ENCODE data around the gene PAQR8. TPM values are rescaled to one million over a fixed set of nuclear protein-coding genes. Genes with fewer than 3 reads are reported as not detected.

Gene PAQR8
- total RNA-seq, 1 experiment from 2014 or later, result 3.0 TPM

DNA sequence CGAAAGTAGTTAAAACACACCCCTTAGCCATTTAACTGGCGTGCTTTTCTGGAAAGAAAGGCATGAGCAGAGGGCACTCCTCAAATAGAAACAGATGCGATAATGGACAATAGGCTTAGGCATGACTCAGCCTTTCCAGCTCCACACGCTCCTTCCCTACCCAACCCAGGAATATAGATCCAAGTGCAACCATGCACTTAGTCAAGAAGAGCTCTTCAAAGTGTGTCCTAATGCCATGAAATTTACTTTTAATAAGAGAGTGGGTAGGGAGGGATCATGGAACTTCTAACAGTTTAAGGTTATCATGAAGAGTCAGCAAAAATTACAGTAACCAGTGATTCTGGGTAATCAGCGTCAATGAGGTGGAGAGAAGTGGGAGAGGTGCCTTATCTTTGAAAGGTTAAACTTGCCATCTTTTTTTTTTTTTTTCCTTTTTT, 55.7 kb downstream of the PAQR8 start:
- Histone ChIP-seq H3K9me3 (ENCODE audit: control insufficient read depth, low read depth, low read length) (no peaks in the 10 kb centered on the region), H3K79me1 (ENCODE audit: insufficient read depth, low read depth, low read length, poor library complexity, severe bottlenecking) (no peaks in the 10 kb centered on the region), H4K8ac (replicated peaks; ENCODE audit: insufficient read length, low read depth, low read length) (no peak overlapping the region), H4K5ac (ENCODE audit: insufficient read length, low read depth, low read length) (no peak overlapping the region), H2BK120ac (ENCODE audit: low read depth, low read length, poor library complexity, severe bottlenecking) (no peak overlapping the region), H2AK5ac (ENCODE audit: insufficient read length, low read length) (no peak overlapping the region), H3K14ac (ENCODE audit: insufficient read depth, low read length) (no peak overlapping the region), H2BK15ac (ENCODE audit: low read depth, low read length) (no peak overlapping the region), H3K23ac (ENCODE audit: insufficient read length, low read depth, low read length) (no peak overlapping the region), H3K18ac (ENCODE audit: insufficient read length, low read depth, low read length) (no peak overlapping the region), H2BK5ac (ENCODE audit: insufficient read length, low read length) (no peak overlapping the region), H3K56ac (ENCODE audit: insufficient read length, low read depth, low read length) (no peak overlapping the region), H3K4ac (ENCODE audit: low read depth, low read length) (no peak overlapping the region), H2AFZ (ENCODE audit: low read length) (no peak overlapping the region), H4K91ac (ENCODE audit: insufficient read length, low read depth, low read length) (no peak overlapping the region), H3K4me2 (ENCODE audit: insufficient read depth, insufficient read length, low read length) (no peak overlapping the region), H3K4me1 (ENCODE audit: insufficient read depth, low read length) (no peaks in the 10 kb centered on the region), H2BK20ac (ENCODE audit: low read depth, low read length, poor library complexity, severe bottlenecking) (no peak overlapping the region), H3K27me3 (ENCODE audit: insufficient read depth, low read length) (no peaks in the 10 kb centered on the region), H3K9ac (ENCODE audit: extremely low read depth, insufficient read length, low read length) (no peak overlapping the region), H3T11ph (ENCODE audit: low read length) (no peak overlapping the region), H3K23me2 (ENCODE audit: insufficient read length, low read depth, low read length, poor library complexity, severe bottlenecking) (peaks cover 15% of the 10 kb centered on the region), H3K27ac (ENCODE audit: insufficient read length, low read depth, low read length) (no peak overlapping the region), H4K20me1 (ENCODE audit: control insufficient read depth, insufficient read depth, insufficient read length) (no peaks in the 10 kb centered on the region), H3K79me2 (ENCODE audit: insufficient read depth, low read length) (no peaks in the 10 kb centered on the region), H2BK12ac (ENCODE audit: insufficient read length, low read depth, low read length) (no peak overlapping the region)
- TF ChIP-seq, protein P1, sequence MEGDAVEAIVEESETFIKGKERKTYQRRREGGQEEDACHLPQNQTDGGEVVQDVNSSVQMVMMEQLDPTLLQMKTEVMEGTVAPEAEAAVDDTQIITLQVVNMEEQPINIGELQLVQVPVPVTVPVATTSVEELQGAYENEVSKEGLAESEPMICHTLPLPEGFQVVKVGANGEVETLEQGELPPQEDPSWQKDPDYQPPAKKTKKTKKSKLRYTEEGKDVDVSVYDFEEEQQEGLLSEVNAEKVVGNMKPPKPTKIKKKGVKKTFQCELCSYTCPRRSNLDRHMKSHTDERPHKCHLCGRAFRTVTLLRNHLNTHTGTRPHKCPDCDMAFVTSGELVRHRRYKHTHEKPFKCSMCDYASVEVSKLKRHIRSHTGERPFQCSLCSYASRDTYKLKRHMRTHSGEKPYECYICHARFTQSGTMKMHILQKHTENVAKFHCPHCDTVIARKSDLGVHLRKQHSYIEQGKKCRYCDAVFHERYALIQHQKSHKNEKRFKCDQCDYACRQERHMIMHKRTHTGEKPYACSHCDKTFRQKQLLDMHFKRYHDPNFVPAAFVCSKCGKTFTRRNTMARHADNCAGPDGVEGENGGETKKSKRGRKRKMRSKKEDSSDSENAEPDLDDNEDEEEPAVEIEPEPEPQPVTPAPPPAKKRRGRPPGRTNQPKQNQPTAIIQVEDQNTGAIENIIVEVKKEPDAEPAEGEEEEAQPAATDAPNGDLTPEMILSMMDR (conservative IDR thresholded peaks at IDR 0.05), result no peak
- Mint-ChIP-seq H3K27ac (peak overlapping the region in 1 of 3 experiments; percentile 62; a peak in 3 of 7 replicates), H3K4me1 (peaks cover 14 to 18% of the 10 kb centered on the region in 2 experiments), H3K27me3 (ENCODE audit: low read depth) (peaks cover under 1% of the 10 kb centered on the region; the same call in 1 of the 2 replicates), H3K9me3 (no peaks in the 10 kb centered on the region), H3K4me3 (no peak overlapping the region), H3K36me3 (ENCODE audit: insufficient read depth in 1 of 3, low read depth in 3 of 3) (no peaks in the 10 kb centered on the region)
- DNase-seq, result no peak
- WGBS (ENCODE audit: extremely low coverage, insufficient read length, low lambda C conversion rate), result no CpG with 5 or more reads among the region's 5 CpGs

Data from H9 (cell line).